Fibroblast of skin of right quadriceps (primary cell): ENCODE measurements around the gene TGFBI.
"Not testable (repeated sequence)": the region's sequence is repeated elsewhere in the genome, so short reads cannot be mapped to it uniquely, and the experiment has no call there.

Experiments
- DNase-seq: peaks from one replicate; pipeline ENCODE4 v3.0.0-alpha.2; 2013

The TGFBI gene

DNA sequence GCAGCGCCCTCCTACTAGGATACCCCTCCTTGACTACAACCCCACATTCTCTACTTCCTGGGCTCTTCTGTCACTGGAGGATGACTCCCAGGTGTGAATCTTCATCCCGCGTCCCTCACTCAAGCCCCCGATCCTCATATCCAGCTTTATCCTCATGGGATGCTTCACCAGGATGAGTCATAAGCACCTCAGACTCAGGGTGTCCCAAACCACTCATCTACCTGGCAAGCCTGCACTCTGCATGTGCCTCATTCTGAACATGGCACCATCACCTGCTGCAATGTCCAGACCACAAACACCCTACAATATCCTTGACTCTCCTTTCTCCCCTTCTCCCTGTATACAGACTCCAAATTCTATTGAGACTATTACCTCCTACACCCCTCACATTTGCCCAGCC is 1.5 kb upstream of the TGFBI start:
- no peak for DNase-seq

DNA sequence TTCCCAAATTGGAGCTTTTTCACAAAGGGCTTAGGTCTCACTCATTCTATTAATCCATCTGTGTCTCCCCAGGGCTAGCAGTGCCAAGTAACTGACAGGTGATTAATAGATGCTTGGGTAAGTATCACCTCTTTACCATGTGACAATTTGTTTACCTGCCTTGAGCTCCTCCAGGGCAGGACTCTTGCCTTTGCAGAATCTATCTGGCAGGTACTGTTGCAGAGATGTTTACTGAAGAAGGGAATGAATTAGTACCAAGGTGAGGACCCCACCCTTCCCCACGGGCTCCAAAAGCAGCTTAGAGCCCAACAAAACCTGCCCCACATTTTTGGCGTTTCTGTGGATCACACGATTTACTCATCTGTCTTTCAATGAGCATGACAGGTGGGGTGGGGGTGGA is 698 bp upstream of the TGFBI start:
- DNase-seq, result no peak

- no peak for DNase-seq
Observed at GRCh38 chr5:136030252-136030651, 1.5 kb downstream of the TGFBI start.

DNA sequence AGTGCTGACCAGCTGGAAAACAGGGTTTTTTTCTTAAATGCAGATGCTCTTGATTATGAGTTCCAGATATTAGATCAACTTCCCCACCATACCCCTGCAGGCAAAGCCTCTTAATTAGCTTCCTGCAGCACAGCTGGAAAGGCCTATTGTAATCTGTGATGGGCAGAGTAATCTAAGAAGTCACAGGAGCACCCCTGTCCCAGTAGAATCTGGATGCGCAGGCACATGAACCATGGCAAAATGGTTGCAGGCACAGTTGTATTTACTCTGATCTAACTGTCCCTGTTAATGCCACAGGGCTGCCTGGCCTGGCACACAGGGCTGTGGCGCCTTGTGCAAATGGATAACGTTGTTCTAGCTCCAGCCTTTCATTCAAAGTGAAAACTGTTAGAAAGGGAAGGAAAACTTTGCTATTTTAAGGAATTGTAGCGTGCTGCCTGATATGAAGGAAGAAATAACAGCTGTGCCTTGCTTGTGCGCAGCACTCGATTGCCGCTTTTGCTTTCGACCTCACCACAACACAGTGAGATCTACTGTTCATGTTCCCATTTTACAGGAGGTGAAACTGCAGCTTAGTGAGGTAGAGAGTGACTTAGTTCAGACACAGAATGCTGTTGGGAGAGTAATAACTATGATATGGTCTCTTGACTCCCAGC is 2.3 kb downstream of the TGFBI start:
- no peak for DNase-seq

- no peak for DNase-seq
Observed at GRCh38 chr5:136031711-136032110, 2.9 kb downstream of the TGFBI start.

- peak; percentile 66 for DNase-seq
Observed at GRCh38 chr5:136032564-136032963, 3.8 kb downstream of the TGFBI start.

DNA sequence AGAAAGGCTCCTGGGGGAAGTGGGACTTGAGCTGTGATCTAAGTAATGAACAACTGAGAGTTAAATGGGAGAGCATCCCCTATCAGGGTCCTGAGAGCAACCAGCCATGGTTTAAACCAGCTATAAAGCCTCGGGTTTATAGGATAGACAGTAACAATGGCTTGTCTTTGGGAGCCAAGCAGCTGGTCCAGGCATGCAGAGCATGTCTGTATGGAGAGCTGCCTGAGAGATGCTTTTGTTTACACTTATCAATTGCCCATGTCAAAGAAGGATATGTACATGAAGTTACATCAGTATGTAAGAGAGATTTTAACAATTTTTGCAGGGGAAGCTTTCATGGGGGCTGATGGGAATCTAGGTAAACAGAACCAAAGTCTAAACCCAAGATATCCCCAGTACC is 4.4 kb downstream of the TGFBI start:
- no peak for DNase-seq

- DNase-seq, result no peak
Observed at GRCh38 chr5:136033848-136034247, 5.1 kb downstream of the TGFBI start.

- DNase-seq, result no peak
Observed at GRCh38 chr5:136034492-136034891, 5.7 kb downstream of the TGFBI start.

GRCh38 chr5:136034984-136035383 is 6.2 kb downstream of the TGFBI start:
- DNase-seq, result no peak

GRCh38 chr5:136035837-136036236 is 7.0 kb downstream of the TGFBI start:
- DNase-seq, result no peak

DNA sequence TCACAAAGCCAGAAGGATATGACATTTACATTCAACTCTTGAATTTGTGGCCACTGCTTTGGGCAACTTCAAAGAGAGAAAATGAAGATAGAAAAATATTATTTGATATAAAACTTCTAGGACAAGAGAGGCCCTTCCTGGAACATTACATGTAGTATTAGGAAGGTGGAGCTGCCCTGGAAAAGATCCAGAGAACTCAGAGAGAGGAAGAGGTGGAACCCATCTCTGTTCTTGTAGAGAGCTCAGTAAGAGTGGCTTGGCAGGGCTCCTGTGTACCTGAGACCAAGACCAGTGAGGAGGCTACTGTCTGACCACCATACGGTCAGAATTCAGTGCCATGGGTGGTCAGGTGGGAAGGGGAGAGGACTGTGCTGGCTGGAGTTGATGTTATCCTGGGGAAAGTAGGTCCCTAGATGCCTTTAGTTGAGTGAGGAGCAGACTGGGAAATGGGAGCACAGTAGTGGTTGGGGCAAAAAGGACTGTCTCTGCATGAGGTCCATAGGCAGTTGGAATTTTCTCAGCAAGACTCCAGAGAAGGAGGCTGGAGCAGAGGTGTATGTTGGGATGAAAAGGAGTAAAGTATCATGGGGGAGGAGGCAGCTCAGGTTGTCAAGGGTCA is 7.6 kb downstream of the TGFBI start:
- no peak for DNase-seq

- DNase-seq, result peak; percentile 87
Observed at GRCh38 chr5:136037001-136037705, 8.4 kb downstream of the TGFBI start.

DNA sequence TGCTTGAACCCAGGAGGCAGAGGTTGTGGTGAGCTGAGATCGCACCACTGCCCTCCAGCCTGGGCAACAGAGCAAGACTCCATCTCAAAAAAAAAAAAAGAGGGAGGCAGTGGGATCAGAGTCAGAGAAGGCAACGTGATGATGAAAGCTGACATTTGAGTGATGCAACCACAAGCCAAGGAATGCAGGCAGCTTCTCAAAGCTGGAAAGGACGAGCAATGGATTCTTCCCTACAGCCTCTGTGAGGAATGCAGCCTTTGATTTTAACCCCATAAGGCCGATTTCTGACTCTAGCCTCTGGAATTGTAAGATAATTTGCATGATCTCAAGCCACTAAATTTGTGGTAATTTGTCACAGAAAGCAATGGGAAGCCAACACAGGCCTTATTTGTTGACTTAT is 9.8 kb downstream of the TGFBI start:
- DNase-seq, result peak; percentile 86

DNA sequence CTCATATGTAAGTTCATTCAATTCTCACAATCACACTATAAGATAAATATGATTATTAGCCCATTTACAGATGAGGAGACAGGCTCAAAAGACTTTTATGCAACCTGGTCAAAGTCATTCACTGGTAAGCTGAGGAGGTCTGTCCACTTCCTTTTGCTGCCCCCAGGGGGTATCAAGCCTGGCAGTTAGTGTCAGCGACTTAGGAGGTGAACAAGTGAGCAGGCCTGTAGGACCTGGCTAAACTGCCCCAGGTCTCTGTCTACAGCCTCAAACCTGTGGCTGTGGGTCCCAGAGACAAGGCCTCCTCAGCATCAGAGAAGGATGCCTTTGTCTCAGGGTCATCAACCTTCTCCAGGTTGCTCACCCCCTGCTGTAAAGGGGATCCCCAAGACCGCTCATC is 10.4 kb downstream of the TGFBI start:
- DNase-seq, result no peak

DNA sequence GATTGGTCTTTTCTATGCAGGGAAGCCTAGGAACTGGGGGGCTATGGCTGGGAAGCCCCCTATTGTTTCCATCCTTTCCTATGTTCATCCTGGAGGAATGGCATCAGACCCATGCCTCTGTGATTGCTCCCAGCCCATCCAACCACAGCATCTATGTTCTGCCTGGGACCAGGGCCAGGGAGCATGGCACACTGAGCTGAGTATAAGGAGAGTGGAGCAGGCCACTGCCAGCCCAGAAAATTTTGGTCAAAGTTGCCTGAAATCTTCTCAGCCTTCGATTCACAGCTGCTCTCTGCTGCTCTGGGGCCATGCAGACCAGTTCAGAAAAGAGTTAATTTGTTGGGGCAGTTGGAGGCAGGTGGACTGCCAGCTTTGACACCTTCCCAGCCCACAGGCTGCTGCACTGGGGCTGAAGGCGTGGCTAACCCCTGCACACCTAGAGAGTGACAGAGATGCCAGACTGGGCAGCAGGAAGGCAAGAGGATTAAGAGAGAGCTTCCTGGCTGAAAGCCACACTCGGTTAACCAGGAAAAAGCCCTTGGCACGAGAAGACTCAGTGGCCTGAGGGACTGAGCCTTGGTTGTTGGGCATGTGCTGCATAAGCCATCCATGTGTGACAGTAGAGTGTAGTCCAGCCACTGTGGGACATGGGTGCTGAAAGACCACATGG is 12.1 kb downstream of the TGFBI start:
- no peak for DNase-seq

DNA sequence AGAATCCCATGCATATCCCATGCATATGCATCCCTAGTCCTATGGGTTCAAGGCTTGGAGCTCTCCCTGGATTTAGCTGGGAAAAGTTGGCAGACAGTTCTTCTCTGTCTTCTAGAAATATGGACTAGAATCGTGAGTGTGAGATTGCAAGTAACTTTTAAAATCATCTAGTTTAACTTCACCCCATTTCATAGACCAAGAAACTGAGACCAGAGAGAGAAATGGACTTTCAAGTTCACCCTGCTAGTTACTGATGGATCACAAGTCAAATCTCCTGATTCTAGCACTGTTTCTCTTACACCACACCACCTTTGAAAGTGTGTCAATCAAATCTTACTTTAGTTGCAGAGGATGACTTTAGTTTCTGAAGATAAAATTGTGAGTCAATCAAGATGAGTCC is 13.4 kb downstream of the TGFBI start:
- DNase-seq, result no peak

DNA sequence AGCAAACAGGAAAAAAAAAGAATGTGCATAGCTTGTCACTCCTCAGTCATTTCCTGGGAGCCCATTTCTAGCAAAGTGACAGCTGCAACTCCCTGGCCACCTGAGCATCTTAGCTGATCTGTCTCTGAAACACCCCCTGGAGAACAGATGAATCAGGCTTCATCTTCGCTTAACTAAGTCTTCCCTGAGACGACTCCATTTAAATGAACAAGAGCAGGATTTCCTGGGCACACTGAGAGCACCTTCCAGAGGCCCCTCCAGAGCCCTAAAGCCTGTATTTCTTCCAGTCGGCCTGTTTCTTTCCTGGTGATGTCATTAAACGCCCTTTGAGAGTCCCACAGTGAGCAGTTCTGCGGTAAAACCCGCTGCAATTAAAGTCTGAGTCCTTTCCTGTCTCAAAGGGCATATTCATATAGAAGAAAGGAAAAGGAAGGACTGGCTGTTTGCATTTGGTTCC is 13.9 kb downstream of the TGFBI start:
- peak; percentile 71 for DNase-seq

DNA sequence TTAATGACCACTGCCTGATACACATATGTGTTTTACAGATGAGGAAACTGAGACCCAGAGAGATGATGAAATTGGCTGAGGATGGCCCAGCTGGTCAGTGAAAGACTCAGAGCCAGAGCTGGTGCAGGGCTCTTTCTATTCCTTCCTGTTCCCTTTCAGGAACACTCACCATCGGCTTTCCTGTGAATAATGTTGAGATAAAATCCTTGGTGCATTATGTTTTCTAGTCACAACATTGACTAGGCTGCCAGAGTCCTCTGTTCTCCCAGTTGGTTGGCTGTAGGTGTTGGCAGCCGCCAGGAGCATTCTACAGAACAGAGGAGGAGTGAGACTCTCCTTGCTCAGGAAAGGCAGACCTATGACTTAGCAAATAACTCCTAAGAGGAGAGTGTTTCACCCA is 14.8 kb downstream of the TGFBI start:
- DNase-seq, result no peak

GRCh38 chr5:136043968-136044610 is 15.3 kb downstream of the TGFBI start:
- no peak for DNase-seq

DNA sequence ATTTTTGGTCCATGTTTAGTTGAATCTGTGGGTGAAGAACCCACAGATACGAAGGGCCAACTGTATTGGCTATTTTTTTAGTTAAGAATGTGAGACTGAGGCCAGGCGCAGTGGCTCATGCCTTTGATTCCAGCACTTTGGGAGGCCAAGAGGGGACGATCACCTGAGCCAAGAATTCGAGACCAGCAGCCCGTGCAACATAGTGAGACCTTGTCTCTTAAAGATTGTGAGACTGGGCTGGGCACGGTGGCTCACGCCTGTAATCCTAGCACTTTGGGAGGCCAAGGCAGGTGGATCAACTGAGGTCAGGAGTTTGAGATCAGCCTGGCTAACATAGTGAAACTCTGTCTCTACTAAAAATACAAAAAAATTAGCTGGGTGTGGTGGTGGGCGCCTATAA is 16.2 kb downstream of the TGFBI start:
- not testable (repeated sequence) for DNase-seq

DNA sequence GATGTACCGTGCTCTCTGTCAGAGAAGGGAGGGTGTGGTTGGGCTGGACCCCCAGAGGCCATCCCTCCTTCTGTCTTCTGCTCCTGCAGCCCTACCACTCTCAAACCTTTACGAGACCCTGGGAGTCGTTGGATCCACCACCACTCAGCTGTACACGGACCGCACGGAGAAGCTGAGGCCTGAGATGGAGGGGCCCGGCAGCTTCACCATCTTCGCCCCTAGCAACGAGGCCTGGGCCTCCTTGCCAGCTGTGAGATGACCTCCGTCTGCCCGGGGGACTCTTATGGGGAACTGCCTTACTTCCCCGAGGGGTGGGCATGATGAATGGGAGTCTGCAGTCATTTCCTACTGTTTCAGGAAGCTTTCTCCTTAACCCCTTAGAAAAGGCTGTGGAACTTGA is 17.5 kb downstream of the TGFBI start:
- DNase-seq, result no peak

DNA sequence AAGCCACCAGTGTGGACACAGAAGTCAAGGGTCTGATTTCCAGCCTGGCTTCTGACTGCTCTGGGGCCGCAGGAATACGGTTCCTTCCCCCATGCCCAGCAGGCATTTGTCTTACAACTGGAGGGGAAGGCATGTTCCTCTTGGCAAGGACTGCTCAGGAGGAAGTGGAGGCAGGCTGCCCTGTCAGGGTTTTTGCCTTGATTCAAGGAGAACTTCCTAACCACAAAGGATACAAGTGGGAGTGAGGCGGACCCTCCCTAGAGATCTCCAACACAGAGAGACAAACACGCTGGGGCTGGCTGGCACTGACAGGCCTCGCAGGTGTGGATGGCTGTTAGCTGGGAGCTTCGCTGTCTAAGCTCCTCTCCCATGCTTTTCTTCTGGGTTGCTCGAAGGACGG is 19.1 kb downstream of the TGFBI start:
- no peak for DNase-seq
